Activated effector memory CD4-positive, alpha-beta T cell treated with Interleukin-2 at 50 U/mL for 16 hours (primary cell): ENCODE data around the gene LRRC32.
"Not testable (repeated sequence)": the region's sequence is repeated elsewhere in the genome, so short reads cannot be mapped to it uniquely, and the experiment has no call there.

Source experiments
- DNase-seq: peaks from one replicate; pipeline ENCODE4 v3.0.0-alpha.2; 2020

LRRC32 gene

DNA sequence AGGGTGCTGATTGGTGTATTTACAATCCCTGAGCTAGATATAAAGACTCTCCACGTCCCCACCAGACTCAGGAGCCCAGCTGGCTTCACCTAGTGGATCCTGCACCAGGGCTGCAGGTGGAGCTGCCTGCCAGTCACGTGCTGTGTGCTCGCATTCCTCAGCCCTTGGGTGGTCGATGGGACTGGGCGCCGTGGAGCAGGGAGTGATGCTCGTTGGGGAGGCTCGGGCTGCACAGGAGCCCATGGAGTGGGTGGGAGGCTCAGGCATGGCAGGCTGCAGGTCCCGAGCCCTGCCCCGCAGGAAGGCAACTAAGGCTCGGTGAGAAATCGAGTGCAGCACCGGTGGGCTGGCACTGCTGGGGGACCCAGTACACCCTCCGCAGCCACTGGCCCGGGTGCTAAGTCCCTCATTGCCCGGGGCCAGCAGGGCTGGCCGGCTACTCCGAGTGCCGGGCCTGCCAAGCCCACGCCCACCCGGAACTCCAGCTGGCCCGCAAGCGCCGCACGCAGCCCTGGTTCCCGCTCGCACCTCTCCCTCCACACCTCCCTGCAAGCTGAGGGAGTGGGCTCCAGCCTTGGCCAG is 61.6 kb downstream of the LRRC32 start:
- DNase-seq = not testable (repeated sequence)

DNA sequence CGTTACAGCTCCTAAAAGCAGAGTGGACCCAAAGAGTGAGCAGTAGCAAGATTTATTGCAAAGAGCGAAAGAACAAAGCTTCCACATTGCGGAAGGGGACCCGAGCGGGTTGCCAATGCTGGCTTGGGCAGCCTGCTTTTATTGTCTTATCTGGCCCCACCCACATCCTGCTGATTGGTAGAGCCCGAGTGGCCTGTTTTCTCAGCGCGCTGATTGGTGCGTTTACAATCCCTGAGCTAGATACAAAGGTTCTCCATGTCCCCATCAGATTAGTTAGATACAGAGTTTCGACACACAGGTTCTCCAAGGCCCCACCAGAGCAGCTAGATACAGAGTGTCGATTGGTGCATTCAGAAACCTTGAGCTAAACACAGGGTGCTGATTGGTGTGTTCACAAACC is 62.3 kb downstream of the LRRC32 start:
- not testable (repeated sequence) for DNase-seq
